Measurements from ENCODE around the gene YKT6.

DNA sequence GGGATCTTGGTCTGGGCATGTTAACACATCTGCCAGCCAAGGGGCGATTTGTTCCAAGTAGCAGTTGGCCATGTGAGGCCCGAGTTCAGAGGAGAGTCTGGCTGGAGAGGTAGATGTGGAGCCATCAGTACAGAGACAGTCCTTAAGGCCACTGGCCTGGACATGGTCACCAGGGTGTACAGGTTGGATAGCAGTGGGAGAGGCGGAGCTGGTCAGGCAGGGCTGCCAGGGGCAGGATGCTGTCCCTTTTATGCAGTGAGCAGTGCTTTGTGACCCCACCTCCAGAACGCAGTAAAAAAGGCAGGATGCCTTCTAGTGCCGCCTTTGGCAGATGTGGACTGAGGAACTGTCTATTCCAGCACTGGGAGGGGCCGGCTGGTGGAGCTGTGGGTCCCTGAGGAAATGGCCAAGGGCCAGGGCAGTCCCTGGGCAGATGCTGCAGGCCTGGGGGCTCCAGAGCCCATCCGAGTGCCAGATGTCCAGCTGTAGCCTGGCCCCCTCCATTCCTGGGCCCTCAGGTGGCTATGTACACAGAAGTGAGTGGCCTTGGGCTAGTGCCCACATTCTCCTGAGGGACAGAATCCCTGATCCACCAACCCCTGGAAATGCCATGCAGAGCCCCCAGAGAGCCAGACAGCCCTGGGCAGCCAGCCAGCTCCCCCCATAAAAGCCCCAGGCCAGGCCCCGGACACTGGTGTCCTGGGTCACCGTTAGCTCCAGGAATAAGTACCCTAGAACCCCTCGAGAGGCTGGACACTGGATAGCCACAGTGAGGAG is 42.5 kb upstream of the YKT6 start:
- TF ChIP-seq TAF1 (IDR thresholded peaks at IDR 0.05; ENCODE audit: borderline replicate concordance, insufficient read depth, low read length) (no peak), POLR2AphosphoS5 (IDR thresholded peaks at IDR 0.05; ENCODE audit: low read depth, low read length) (no peak), SIN3A (IDR thresholded peaks at IDR 0.05; ENCODE audit: borderline replicate concordance, insufficient read depth, low read length) (no peak), FOXP2 (optimal IDR thresholded peaks at IDR 0.05; ENCODE audit: borderline replicate concordance, extremely low read depth, extremely low read length, insufficient read depth) (no peak)
- TF ChIP-seq, protein P1, sequence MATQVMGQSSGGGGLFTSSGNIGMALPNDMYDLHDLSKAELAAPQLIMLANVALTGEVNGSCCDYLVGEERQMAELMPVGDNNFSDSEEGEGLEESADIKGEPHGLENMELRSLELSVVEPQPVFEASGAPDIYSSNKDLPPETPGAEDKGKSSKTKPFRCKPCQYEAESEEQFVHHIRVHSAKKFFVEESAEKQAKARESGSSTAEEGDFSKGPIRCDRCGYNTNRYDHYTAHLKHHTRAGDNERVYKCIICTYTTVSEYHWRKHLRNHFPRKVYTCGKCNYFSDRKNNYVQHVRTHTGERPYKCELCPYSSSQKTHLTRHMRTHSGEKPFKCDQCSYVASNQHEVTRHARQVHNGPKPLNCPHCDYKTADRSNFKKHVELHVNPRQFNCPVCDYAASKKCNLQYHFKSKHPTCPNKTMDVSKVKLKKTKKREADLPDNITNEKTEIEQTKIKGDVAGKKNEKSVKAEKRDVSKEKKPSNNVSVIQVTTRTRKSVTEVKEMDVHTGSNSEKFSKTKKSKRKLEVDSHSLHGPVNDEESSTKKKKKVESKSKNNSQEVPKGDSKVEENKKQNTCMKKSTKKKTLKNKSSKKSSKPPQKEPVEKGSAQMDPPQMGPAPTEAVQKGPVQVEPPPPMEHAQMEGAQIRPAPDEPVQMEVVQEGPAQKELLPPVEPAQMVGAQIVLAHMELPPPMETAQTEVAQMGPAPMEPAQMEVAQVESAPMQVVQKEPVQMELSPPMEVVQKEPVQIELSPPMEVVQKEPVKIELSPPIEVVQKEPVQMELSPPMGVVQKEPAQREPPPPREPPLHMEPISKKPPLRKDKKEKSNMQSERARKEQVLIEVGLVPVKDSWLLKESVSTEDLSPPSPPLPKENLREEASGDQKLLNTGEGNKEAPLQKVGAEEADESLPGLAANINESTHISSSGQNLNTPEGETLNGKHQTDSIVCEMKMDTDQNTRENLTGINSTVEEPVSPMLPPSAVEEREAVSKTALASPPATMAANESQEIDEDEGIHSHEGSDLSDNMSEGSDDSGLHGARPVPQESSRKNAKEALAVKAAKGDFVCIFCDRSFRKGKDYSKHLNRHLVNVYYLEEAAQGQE (IDR thresholded peaks at IDR 0.05; ENCODE audit: insufficient read depth in 1 of 2, low read depth in 2 of 2, low read length in 2 of 2), result no peak

Measured in PFSK-1 (cell line).